GM04504 (cell line): ENCODE data around the gene PCSK4.

ENCODE experiments used
- DNase-seq: peaks from one replicate; pipeline ENCODE4 v3.0.0-alpha.2; 2012; ENCODE audit warnings: low read depth

The PCSK4 gene

DNA sequence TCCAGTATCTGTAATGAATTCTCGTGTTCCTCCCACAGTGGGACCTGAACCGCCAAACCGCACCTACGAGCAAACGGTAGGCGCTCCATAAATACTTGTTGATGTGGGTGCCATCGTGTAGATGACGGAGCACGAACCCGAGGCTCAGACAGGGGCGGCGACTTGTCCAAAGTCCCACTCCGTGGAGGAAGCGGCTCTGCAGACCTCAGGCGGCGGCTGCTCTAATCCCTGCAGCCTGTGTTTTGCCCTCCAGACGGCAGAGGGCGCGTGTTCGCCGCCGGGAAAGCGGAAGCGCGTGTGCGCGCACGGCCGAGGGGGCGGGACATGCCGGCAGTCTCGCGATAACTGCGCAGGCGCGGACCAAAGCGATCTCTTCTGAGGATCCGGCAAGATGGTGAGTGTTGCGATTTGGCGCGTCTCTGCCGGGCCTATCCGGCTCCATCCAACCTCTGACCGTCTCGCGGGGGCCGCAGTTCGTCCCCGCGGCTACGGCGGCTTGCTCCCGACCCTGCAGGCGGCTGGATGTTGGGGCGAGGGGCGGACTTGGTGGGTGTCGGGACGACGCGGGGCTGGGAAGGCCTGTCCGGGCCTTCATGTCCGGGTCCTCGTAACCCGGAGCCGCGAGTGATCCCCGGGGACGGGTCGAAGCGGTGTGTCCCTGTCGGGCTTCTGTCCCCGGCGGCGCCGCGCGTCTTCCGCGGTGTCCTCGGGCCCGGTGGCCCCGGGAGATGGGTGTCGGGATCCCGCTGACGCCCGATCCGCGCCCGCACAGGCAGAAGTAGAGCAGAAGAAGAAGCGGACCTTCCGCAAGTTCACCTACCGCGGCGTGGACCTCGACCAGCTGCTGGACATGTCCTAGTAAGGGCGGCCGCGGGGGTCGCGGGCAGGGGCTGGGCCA is 51.9 kb downstream of the PCSK4 start, which contains the start of gene RPS15:
Gene RPS15 (plus strand): TSS at position 362 of the 898 bp plus-strand sequence. CDS start 30 bp downstream, at position 392.
- DNase-seq: peak; percentile 86

DNA sequence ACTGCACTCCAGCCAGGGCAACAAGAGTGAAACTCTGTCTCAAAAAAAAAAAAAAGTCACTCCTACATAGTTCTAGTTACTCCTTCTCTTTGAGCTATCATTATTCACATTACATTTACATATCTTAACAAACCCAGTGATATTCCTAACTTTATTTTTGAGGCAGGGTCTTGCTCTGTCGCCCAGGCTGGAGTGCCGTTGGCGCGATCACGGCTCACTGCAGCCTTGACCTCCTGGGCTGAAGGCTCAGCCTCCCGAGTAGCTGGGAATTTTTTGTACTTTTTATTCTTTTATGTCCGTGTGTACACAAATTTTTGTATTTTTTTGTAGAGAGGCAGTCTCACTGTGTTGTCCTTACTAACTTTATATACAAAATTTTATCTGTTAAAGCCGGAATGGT is 52.5 kb downstream of the PCSK4 start:
- DNase-seq: no peak

DNA sequence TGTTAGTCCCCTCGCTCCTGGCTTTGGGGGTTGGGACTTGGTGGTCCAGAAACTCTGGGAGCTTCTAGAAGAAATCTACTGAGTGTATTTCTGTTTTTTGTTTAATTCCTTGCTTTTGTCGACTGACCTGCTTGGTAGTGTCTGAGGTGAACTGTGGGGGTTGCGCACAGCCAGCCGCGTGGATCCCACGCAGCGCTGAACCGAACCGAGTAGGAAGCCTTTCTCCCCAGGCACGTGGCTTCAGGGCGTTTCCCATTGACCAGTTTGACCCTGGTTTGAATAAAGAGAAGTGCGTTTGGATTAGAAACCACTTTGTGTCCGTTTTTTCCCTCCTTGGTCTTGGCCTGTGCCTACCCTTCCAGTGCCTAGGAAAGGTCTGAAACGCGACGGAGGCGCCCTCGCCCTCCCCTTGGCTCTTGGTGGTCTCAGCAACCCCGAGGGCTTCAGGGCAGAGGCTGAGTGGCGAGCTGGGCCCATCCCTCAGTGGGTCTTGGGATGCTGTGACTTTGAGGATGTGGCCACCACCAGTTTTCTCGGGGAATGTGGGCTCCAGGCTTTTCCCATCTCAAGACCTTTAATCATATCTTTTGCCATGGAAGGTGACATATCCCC is 54.7 kb downstream of the PCSK4 start:
- DNase-seq: no peak

DNA sequence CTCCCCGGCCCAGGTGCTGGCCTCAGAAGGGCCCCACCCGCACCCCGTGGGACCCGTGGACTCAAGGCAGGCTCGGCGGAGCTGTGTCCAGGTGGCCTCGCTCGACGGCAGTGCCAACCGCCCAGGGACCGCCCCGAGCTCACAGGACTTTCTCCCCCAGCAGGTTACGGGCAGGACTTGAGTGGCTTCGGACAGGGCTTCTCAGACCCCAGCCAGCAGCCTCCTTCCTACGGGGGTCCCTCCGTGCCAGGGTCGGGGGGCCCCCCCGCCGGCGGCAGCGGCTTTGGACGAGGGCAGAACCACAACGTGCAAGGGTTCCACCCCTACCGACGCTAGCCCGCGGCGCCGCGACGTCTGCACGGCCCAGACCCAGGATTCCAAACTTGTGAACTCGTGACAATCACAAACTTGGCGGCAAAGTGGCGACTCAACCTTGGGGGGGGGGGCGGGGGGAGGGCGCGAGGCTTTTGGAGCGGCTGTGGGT is 55.5 kb downstream of the PCSK4 start:
- no peak for DNase-seq

DNA sequence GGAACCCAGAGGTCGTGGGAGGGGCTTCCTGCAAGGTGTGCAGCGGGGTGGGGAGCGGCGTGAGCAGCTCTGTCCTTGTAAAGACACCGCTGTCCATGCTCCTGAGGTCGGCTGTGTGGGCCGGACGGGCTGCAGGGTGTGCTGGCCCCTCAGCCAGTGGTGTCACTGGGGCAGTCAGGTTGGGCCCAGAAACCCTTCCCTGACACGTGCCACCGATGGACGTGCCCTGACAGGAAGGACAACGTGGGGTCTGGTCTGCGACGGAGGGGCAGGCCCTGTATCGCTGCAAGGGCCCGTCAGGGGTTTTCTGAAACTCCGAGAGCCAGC is 56.1 kb downstream of the PCSK4 start:
- DNase-seq: no peak

DNA sequence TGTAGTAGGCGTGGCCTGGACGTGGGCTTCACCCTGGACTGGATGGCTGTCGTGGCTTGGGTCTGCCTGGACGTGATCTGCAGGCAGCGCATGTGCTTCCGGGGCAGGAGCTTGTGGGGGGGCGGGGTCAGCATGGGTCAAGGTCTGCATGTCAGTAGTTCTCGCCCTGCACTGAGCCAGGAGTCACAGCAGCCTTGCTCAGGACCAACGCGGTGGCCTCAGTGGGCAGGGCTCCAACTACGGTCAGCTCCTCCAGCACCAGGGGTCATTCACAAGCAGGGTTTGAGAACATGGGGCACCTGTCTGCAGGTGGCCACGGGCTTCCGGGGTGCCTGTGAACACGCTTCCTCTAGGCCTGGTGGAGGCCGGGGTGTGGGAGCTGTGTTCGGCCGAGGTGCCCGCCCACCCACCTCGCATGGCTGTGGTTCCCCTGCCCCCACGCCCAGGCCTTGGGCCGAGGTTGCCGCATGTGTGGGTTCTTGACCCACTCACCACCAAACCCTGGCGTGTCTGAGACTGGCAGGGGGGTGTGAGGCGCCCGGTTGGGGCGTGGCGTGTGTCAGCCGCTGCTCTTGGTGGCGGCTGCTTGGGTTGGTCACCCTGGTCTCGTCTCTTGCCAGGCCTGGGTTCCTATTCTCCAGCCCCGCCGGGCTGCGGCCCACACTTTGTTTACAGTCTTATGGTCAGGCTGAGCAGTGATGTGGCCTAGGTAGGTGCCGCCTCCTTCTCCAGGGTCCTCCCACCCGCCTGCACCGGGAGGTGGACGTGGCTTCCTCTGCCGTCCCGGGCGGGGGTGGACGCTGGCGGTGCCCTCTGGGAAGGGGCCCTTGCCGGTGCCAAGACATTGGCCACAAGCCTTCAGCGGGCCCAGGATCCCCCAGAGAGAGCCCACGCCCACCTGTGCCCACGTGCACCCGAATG is 56.8 kb downstream of the PCSK4 start:
- DNase-seq: no peak

DNA sequence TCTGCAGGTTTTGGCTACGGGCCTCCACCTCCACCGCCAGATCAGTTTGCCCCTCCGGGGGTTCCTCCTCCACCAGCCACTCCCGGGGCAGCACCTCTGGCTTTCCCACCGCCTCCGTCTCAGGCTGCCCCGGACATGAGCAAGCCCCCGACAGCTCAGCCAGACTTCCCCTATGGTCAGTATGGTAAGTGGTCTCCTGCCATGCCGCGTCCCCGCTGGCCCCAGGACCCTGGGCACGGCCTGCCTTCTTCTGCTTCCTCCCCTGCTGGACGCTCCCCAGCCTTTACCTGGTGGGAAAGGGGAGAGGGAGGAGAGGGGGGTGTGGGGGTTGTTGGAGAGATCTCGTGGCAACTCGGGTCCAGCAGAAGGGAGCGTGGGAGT is 57.7 kb downstream of the PCSK4 start:
- no peak for DNase-seq

DNA sequence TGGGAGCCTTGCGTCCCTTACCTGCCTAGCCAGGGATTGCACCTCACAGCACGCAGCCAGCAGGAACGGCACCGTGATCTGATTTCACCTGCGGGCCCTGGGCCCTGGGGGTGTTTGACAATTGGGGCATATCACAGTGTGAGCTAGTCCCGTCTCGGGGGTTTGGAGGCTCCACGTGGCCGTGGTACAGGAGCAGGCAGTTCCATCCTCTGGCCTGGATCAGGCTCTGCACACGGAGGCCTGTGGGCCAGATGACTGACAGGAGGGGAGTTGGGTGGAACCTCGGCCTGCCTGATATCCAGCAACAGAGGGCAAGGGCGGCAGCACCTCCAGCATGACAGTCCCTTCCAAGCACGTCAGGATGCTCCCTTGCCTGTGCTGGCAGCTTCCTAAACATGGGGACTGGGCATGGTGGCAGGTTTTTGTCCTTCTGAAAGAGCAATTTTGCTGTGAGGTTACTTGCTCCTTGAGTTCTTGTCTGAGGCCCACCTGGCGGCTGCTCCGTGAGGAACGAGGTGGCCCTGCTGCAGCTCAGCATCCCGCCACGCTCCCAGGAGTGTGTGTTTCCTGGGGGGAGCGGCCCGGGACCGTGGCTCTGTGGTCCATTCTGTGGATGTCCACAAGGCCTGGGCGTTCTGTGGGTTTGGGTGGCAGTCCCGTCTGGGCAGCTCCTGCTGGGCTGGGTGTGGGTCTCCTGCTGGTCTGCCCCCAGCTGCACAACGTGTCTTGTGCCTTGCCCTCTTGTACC is 58.2 kb downstream of the PCSK4 start:
- DNase-seq: no peak
